HUES48 (cell line): ENCODE results near the gene XBP1.

Experiments used
- H3K27ac ChIP-seq: one replicate; pipeline ENCODE4 v1.7.0; 2013; ENCODE audit warnings: low read depth, low read length, inconsistent platforms
- H3K27me3 ChIP-seq: 2 replicates; pipeline ENCODE4 v1.6.1; 2013; ENCODE audit warnings: mild to moderate bottlenecking, low read length; ENCODE audit not compliant: control insufficient read depth, insufficient read depth
- H3K36me3 ChIP-seq: 2 replicates; pipeline ENCODE4 v1.6.1; 2013; ENCODE audit warnings: low read length; ENCODE audit not compliant: control insufficient read depth, insufficient read depth
- H3K4me1 ChIP-seq: 2 replicates; pipeline ENCODE4 v1.6.1; 2013; ENCODE audit warnings: mild to moderate bottlenecking, low read length; ENCODE audit not compliant: control insufficient read depth, insufficient read depth
- H3K4me3 ChIP-seq: 2 replicates; pipeline ENCODE4 v1.5.1; 2013; ENCODE audit warnings: mild to moderate bottlenecking, low read depth, low read length
- H3K9ac ChIP-seq: 2 replicates; pipeline ENCODE4 v1.6.1; 2013; ENCODE audit warnings: mild to moderate bottlenecking, low read depth, low read length, moderate library complexity
- H3K9me3 ChIP-seq: 2 replicates; pipeline ENCODE4 v1.6.1; 2013; ENCODE audit warnings: low read length; ENCODE audit not compliant: control insufficient read depth, insufficient read depth

The XBP1 gene

DNA sequence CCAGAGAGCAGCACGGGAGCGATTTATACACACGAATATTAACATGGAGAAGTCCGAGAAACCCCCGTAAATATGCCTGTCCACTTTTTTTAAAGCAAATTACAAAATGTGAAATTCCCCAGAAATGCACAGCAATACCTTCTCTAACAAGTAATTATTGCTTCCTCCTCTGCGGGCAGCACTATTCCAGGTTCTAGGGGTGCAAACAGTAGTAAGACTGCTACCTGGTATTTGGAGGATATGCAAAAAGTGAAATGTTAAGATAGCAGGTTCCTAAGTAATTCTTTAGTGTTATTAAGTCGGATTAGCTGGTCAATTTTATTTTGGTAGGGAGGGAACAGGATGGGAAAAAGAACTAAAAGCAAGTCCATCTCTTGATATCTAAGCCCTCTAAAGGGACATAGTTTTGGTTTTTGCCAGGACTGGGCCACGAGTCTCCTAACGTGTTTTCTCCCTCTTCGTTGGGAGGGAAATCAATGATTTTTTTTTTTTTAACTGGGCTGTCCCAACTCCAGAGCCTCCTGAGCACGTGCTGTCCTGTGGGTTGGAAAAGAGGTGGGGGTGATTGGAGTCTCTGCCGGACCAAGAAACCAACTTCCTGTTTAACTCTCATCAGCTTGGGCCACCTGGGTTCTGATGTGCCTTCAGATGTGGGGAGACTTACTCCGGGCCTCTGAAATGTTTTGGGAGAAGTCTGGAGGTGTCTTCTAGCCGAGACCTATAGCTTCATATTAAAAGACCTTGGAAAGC lies 1.7 kb upstream of the XBP1 start:
- H3K27me3 ChIP-seq, result no peaks in the 10 kb centered on the region
- no peak overlapping the region for H3K27ac ChIP-seq
- H3K36me3 ChIP-seq, result peaks cover 20% of the 10 kb centered on the region
- H3K9me3 ChIP-seq, result no peaks in the 10 kb centered on the region
- peaks cover 12% of the 10 kb centered on the region for H3K4me1 ChIP-seq
- H3K9ac ChIP-seq, result no peak overlapping the region
- H3K4me3 ChIP-seq, result no peak overlapping the region

DNA sequence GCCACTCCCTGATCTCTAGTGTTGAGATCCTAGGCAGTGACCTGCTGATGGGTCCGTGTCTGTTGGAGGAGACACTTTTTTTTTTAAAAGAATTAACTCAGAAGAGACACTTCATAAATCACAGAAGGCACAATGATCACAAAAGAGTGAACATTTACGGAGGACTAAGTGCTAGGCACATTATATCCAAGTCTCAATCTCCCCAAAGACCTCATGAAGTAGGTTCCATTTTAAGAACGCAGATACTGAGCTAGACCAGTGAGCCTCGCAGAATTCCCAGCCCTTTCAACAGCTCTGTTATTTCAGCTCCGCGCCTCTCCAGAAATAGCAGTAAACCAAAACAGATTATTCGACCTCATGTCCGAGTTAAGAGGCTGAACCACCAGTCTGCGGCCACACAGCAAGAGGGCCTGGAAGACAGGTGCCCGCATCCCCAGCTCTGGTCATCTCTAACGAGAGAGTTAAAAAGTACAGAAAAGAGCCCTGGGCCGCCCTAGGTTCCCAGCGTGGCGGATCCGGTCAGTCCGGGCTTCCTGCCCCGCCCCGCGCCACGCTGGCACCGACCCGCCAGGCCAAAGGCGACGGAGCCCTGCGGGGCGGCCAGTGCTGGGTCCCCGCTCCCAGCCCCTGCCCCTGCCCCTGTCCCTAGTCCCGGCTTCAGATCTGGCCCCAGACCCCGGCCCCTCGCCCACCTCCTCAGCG lies 612 bp downstream of the XBP1 start:
- Histone ChIP-seq H3K9ac (peak overlapping the region; percentile 97), H3K4me1 (peaks cover 12% of the 10 kb centered on the region), H3K27me3 (no peaks in the 10 kb centered on the region), H3K4me3 (peak overlapping the region; percentile 98), H3K27ac (peak overlapping the region; percentile 93), H3K9me3 (no peaks in the 10 kb centered on the region), H3K36me3 (peaks cover 43% of the 10 kb centered on the region)

DNA sequence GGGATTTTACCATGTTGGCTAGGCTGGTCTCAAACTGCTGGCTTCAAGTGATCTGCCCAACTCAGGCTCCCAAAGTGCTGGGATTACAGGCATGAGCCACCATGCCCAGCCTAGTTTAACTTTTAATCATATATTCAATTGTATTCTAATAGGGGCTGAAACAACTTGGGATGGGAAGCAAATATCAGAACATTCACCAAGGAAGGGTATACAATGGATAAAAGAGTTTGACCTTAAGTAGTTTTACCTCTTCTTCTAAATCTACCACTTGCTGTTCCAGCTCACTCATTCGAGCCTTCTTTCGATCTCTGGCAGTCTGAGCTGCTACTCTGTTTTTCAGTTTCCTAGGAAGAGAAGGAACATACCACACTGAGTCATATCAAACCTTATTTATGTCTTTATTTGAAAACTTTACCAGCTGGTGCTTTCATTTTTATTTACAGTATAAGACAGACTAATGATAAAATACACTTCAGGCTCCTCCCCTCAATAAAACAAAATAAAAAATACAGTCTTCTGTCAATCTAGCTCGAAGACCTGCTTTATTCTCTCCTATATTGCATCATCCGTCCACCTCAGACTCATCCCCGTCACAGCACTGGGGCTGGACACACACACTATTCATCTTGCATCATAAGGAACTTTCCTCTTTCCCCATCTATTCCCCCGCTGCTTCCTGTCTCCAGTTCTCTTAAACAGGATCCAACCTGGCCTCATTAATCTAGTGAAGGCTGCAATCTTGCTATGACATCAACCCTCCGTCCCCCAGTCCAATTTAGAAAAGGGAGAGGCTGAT lies 1.4 kb downstream of the XBP1 start:
- H3K4me3 ChIP-seq, result peak overlapping the region; percentile 98
- peak overlapping the region; percentile 97 for H3K9ac ChIP-seq
- H3K27me3 ChIP-seq, result no peaks in the 10 kb centered on the region
- no peaks in the 10 kb centered on the region for H3K9me3 ChIP-seq
- H3K27ac ChIP-seq, result peak overlapping the region; percentile 93
- H3K36me3 ChIP-seq, result peaks cover 50% of the 10 kb centered on the region
- H3K4me1 ChIP-seq, result peaks cover 12% of the 10 kb centered on the region

DNA sequence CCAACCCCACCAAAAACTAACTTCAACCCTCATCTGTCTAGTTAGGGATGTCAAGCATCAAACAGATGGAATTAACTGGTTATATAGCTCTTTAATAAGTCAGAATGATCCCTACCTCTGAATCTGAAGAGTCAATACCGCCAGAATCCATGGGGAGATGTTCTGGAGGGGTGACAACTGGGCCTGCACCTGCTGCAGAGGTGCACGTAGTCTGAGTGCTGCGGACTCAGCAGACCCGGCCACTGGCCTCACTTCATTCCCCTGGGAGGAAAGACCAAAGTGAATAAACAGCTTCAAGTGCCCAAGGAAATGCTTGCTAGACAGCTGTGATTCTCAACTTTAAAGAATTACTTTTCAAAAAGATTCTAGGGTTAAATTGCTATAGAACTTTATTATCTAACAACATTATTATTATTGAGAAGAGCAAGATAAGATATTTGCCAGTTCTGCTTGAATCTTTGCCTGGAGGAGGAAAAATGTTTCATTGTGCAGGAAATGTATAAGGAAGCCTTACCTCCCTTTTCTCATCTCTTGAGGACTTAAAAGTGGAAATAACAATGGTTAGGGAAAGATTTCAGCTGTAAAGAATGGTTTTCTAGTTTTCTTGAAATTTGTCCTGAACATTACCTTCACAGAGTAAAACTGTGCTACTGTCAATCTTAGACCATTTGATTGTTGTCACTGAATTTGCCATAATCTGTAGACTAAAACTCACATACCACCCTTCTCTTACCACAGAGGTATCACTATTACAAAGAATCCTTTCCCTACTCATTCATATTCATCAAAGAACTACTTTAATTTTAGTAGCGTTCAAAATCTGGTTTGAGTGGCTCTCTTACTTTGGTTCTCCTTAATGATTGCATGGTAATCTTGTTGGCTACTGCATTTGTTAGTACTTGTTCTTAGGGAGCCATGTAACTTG lies 4.2 kb downstream of the XBP1 start:
- H3K4me3 ChIP-seq, result no peak overlapping the region
- no peak overlapping the region for H3K9ac ChIP-seq

DNA sequence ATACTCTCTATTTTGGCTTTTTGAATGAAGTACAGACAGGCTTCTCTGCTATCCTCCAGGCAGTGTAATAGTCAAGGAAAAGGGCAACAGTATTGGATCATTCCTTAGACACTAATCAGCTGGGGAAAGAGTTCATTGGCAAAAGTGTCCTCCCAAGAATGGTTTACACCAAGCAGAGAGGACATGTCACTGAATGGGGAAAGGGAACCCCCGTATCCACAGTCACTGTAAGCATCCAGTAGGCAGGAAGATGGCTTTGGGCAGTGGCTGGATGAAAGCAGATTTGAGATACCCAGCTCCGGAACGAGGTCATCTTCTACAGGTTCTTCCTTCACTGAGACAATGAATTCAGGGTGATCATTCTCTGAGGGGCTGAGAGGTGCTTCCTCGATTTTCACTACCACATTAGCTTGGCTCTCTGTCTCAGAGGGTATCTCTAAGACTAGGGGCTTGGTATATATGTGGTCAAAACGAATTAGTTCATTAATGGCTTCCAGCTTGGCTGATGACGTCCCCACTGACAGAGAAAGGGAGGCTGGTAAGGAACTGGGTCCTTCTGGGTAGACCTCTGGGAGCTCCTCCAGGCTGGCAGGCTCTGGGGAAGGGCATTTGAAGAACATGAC lies 5.2 kb downstream of the XBP1 start:
- peaks cover 54% of the 10 kb centered on the region for H3K36me3 ChIP-seq
- H3K9ac ChIP-seq, result no peak overlapping the region
- H3K4me3 ChIP-seq, result no peak overlapping the region

More for the DNA sequence above, 4.2 kb downstream of the XBP1 start:
- Histone ChIP-seq H3K4me1 (0 out of 2 replicates have a peak, but pooled peaks cover 4% of the 10 kb centered on the region), H3K27ac (no peak overlapping the region), H3K9me3 (no peaks in the 10 kb centered on the region), H3K27me3 (no peaks in the 10 kb centered on the region), H3K36me3 (peaks cover 54% of the 10 kb centered on the region)

DNA sequence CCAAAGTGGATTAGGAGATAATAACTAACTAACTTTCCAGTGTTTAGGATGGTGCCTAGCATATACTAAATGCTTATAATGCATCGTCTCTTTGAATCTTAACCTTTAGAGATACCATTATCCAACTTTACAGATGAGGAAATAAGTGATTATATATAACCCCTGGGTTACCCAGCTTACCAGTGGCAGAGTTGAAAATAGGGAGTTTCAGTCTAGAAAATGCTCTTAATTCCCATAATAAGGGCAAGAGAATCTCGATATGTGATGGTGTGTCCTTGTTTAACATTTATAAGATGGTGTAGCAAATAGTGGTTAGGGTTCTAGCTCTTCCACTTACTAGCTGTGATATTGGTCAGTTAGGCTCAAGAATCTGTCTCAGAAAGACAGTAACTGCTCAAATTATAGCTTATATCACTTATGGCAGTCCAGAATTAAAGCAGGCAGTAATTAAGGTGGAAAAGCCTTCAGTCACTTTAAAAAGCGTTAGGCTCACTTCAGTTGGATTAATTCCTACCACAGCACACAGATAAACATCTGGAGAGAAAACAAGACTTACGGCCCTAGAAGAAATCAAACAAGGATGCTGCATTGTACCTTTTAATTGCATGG lies 6.3 kb downstream of the XBP1 start:
- no peak overlapping the region for H3K9ac ChIP-seq
- no peak overlapping the region for H3K27ac ChIP-seq
- no peaks in the 10 kb centered on the region for H3K9me3 ChIP-seq
- 0 out of 2 replicates have a peak, but pooled peaks cover 4% of the 10 kb centered on the region for H3K4me1 ChIP-seq
- no peak overlapping the region for H3K4me3 ChIP-seq
- peaks cover 54% of the 10 kb centered on the region for H3K36me3 ChIP-seq
- no peaks in the 10 kb centered on the region for H3K27me3 ChIP-seq

More for the DNA sequence above, 5.2 kb downstream of the XBP1 start:
- Histone ChIP-seq H3K27ac (no peak overlapping the region), H3K4me1 (0 out of 2 replicates have a peak, but pooled peaks cover 4% of the 10 kb centered on the region), H3K27me3 (no peaks in the 10 kb centered on the region), H3K9me3 (no peaks in the 10 kb centered on the region)

DNA sequence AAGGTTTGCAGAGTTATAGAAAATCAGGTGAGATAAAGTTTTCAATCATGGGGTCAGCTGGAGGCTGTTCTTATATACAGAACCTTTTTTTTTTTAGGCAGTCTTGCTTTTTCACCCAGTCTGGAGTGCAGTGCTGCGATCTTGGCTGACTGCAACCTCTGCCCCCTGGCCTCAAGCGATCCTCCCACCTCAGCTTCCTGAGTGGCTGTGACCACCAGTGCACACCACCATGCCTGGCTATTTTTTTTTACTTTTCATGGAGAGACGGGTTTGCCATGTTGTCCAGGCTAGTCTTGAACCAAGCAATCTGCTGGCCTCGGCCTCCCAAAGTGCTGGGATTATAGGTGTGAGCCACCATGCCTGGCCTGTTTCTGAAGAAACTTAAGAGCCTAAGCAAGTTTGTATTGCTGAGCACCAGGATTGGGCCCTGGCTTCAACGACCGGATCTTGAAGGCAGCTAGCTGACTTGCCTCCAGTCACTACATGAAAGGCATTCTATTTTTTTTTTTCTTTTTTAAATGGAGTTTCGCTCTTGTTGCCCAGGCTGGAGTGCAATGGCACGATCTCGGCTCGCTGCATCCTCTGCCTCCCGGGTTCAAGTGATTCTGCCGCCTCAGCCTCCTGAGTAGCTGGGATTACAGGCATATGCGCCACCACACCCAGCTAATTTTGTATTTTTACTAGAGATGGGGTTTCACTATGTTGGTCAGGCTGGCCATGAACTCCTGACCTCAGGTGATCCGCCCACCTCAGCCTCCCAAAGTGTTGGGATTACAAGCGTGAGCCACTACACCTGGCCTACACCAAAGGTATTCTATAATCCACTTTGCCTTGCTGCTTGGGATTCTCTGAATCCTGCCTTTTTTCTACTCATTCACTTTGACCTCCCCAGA lies 7.6 kb downstream of the XBP1 start:
- H3K9ac ChIP-seq, result no peak overlapping the region
- H3K36me3 ChIP-seq, result peaks cover 54% of the 10 kb centered on the region
- peak overlapping the region; percentile 7 for H3K27ac ChIP-seq
- H3K27me3 ChIP-seq, result no peaks in the 10 kb centered on the region
- no peaks in the 10 kb centered on the region for H3K4me1 ChIP-seq
- no peaks in the 10 kb centered on the region for H3K9me3 ChIP-seq
- H3K4me3 ChIP-seq, result no peak overlapping the region

DNA sequence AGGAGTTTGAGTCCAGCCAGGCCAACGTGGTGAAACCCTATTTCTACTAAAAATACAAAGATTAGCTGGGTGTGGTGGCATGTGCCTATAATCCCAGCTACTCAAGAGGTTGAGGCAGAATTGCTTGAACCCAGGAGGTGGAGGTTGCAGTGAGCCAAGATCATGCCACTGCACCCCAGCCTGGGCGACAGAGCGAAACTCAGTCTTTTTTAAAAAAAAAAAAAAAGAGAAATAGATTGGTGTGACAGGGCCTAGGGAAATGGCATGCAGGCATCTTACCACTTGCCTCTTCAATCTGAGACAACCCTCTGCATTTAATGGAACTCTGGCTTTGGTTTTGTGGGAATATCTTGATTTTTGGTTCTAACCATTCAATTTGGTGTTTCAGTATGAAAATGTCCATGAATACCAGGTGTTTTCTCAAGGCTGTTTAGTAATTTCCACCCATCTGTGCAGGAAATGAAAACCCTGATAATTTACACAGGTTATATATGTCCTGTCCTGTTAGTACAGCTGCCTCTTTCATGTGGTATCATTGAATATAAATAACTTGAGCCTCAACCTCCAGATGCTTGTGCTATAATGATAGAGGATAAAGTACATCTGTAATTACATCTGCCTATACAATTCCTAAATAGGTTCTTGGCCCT lies 8.4 kb downstream of the XBP1 start:
- Histone ChIP-seq H3K4me3 (no peak overlapping the region), H3K36me3 (peaks cover 53% of the 10 kb centered on the region), H3K9ac (no peak overlapping the region), H3K27ac (no peak overlapping the region), H3K4me1 (no peaks in the 10 kb centered on the region), H3K27me3 (no peaks in the 10 kb centered on the region), H3K9me3 (no peaks in the 10 kb centered on the region)

DNA sequence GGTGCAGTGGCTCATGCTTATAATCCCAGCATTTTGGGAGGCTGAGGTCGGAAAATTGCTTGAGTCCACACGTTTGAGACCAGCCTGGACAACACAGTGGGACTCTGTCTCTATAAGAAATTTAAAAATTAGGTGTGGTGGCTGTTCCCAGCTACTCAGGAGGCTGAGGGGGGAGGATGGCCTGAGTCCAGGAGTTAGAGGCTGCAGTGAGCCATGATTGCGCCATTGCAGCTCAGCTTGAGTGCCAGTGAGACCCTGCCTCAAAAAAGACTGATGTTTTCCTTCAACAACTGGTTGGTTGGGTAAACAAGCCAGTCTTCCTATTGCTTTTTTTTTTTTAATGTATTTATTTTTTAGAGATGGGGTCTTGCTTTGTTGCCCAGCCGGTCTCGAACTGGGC lies 9.2 kb downstream of the XBP1 start:
- H3K36me3 ChIP-seq, result peaks cover 53% of the 10 kb centered on the region
- H3K27ac ChIP-seq, result no peak overlapping the region
- no peaks in the 10 kb centered on the region for H3K9me3 ChIP-seq
- no peak overlapping the region for H3K9ac ChIP-seq
- no peak overlapping the region for H3K4me3 ChIP-seq
- H3K27me3 ChIP-seq, result no peaks in the 10 kb centered on the region
- no peaks in the 10 kb centered on the region for H3K4me1 ChIP-seq
